Vagina (tissue), 2 donors: ENCODE data around the gene KISS1R.
"Not testable (repeated sequence)": the region's sequence is repeated elsewhere in the genome, so short reads cannot be mapped to it uniquely, and the experiment has no call there.

Source experiments
- POLR2A ChIP-seq, 2 donors: fragments of 450-650 bp; IDR thresholded peaks; one replicate each; pipeline ENCODE4 v1.6.1; 2017; ENCODE audit warnings: antibody characterized with exemption in 2 of 2, mild to moderate bottlenecking in 2 of 2, moderate library complexity in 2 of 2
- POLR2AphosphoS5 ChIP-seq, 2 donors: sonication (generic); formaldehyde crosslinking; IDR thresholded peaks; one replicate each; pipeline ENCODE4 v1.9.0; 2017; ENCODE audit warnings: antibody characterized with exemption in 2 of 2, mild to moderate bottlenecking in 2 of 2, low read depth in 1 of 2; ENCODE audit not compliant: insufficient read depth in 1 of 2
- TF ChIP-seq, protein P1 (sequence below), 3 experiments: fragments of 450-650 bp in 2 of 3; fragments of 200-600 bp in 1 of 3; sonication (generic) in 1 of 3; IDR thresholded peaks; one replicate each; pipeline ENCODE4 v1.5.1; 2017 to 2019; ENCODE audit warnings: antibody characterized with exemption in 3 of 3, mild to moderate bottlenecking in 2 of 3, moderate library complexity in 2 of 3

DNA sequence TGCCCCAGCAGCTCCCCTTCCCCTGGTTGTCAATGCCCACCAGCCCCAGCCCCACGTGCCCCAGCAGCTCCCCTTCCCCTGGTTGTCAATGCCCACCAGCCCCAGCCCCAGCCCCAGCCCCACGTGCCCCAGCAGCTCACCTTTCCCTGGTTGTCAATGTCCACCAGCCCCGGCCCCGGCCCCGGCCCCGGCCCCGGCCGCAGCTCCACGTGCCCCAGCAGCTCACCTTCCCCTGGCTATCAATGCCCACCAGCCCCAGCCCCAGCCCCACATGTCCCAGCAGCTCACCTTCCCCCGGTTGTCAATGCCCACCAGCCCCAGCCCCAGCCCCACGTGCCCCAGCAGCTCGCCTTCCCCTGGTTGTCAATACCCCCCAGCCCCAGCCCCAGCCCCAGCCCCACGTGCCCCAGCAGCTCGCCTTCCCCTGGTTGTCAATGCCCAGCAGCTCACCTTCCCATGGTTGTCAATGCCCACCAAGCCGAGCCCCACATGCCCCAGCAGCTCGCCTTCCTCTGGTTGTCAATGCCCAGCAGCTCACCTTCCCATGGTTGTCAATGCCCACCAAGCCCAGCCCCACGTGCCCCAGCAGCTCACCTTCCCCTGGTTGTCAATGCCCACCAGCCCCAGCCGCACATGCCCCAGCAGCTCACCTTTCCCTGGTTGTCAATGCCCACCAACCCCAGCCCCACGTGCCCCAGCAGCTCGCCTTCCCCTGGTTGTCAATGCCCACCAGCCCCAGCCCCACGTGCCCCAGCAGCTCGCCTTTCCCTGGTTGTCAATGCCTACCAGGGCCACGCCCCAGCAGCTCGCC, 38.2 kb upstream of the KISS1R start:
- not testable (repeated sequence) for TF ChIP-seq POLR2A (IDR thresholded peaks at IDR 0.05); POLR2AphosphoS5 (IDR thresholded peaks at IDR 0.05; ENCODE audit: insufficient read depth in 1 of 2, low read depth in 1 of 2)
- TF ChIP-seq, protein P1, sequence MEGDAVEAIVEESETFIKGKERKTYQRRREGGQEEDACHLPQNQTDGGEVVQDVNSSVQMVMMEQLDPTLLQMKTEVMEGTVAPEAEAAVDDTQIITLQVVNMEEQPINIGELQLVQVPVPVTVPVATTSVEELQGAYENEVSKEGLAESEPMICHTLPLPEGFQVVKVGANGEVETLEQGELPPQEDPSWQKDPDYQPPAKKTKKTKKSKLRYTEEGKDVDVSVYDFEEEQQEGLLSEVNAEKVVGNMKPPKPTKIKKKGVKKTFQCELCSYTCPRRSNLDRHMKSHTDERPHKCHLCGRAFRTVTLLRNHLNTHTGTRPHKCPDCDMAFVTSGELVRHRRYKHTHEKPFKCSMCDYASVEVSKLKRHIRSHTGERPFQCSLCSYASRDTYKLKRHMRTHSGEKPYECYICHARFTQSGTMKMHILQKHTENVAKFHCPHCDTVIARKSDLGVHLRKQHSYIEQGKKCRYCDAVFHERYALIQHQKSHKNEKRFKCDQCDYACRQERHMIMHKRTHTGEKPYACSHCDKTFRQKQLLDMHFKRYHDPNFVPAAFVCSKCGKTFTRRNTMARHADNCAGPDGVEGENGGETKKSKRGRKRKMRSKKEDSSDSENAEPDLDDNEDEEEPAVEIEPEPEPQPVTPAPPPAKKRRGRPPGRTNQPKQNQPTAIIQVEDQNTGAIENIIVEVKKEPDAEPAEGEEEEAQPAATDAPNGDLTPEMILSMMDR (IDR thresholded peaks at IDR 0.05), result not testable (repeated sequence)
